Spleen (tissue), 11 donors: ENCODE results near the gene PDGFRA. TPM values are rescaled to one million over a fixed set of nuclear protein-coding genes. Genes with fewer than 3 reads are reported as not detected.

ENCODE experiments used
- DNase-seq: peaks from one replicate; pipeline ENCODE4 v3.0.0-alpha.2; 2020
- H3K27ac ChIP-seq, 8 donors: fragments of 200-600 bp; sonication (generic) in 7 of 8; 1 replicate in 4 of 8; 2 replicates in 4 of 8; pipeline versions ENCODE4 v1.5.0 to v1.8.0; 2016 to 2021; ENCODE audit warnings: inconsistent platforms in 4 of 8, mild to moderate bottlenecking in 4 of 8, moderate library complexity in 1 of 8
- H3K27me3 ChIP-seq, 7 donors: fragments of 200-600 bp; sonication (generic) in 6 of 7; replicated peaks in 1 of 7; 1 replicate in 4 of 7; 2 replicates in 3 of 7; pipeline versions ENCODE4 v1.5.0 to v1.8.0; 2016 to 2021; ENCODE audit warnings: inconsistent platforms in 3 of 7, mild to moderate bottlenecking in 1 of 7
- H3K36me3 ChIP-seq, 6 donors: fragments of 200-600 bp; sonication (generic) in 5 of 6; 1 replicate in 4 of 6; 2 replicates in 2 of 6; pipeline versions ENCODE4 v1.5.0 to v1.8.0; 2016 to 2021; ENCODE audit warnings: inconsistent platforms in 2 of 6
- H3K4me1 ChIP-seq, 6 donors: fragments of 200-600 bp; sonication (generic) in 5 of 6; 1 replicate in 3 of 6; 2 replicates in 3 of 6; pipeline versions ENCODE4 v1.5.0 to v1.8.0; 2016 to 2021; ENCODE audit warnings: inconsistent platforms in 3 of 6
- H3K4me3 ChIP-seq, 8 donors: fragments of 200-600 bp; sonication (generic) in 7 of 8; 1 replicate in 4 of 8; 2 replicates in 4 of 8; pipeline versions ENCODE4 v1.5.0 to v1.8.0; 2016 to 2021; ENCODE audit warnings: inconsistent platforms in 4 of 8, mild to moderate bottlenecking in 4 of 8, moderate library complexity in 2 of 8
- H3K9me3 ChIP-seq, 8 donors: fragments of 200-600 bp; sonication (generic) in 7 of 8; 1 replicate in 4 of 8; 2 replicates in 4 of 8; pipeline versions ENCODE4 v1.5.0 to v1.8.0; 2016 to 2021; ENCODE audit warnings: inconsistent platforms in 4 of 8
- POLR2A ChIP-seq, 3 donors: fragments of 450-650 bp; IDR thresholded peaks; one replicate each; pipeline ENCODE4 v1.5.1; 2017; ENCODE audit warnings: antibody characterized with exemption in 3 of 3, mild to moderate bottlenecking in 1 of 3
- POLR2AphosphoS5 ChIP-seq, 3 donors: sonication (generic); formaldehyde crosslinking; IDR thresholded peaks; one replicate each; pipeline ENCODE4 v1.5.1; 2017; ENCODE audit warnings: antibody characterized with exemption in 3 of 3
- WGBS, 5 donors: extraction: QIAGEN DNeasy Blood & Tissue Kit in 3 of 5; methylation state at CpG; one replicate each; pipeline versions ENCODE4 v1.1.5 to v1.1.7; 2013 to 2018; 5-methylcytosine and 5-hydroxymethylcytosine counted together
- intact Hi-C: fragments of 100-400 bp; cut with DNase I; formaldehyde crosslinking; loops from one replicate; pipeline ENCODE4 v1.15.0; 2023; ENCODE audit warnings: low total_unique reads
- polyA plus RNA-seq, 3 donors: library from polyadenylated mRNA; stranded (reverse); fragments of 200-250 nt; gene quantifications; one replicate each; pipeline ENCODE4 v1.2.1, GENCODE V29; 2013
- total RNA-seq, 7 donors: library from RNA; depleted of rRNA in 3 of 7; stranded (reverse); fragments of >200 nt in 3 of 7; fragmentation: NEBNext Ultra II Directional in 4 of 7; extraction: Animal tissue kit (Norgen Biotek cat#: 25700) in 4 of 7; gene quantifications; one replicate each; pipeline versions ENCODE4 v1.1.0 to v1.2.1, GENCODE V29; 2016 to 2021
- TF ChIP-seq, protein P1 (sequence below), 11 experiments: fragments of 200-600 bp in 7 of 11; fragments of 450-650 bp in 4 of 11; sonication (generic) in 4 of 11; IDR thresholded peaks in 8 of 11; conservative IDR thresholded peaks in 3 of 11; 1 replicate in 7 of 11; 2 replicates in 4 of 11; pipeline versions ENCODE4 v1.4.0 to v1.8.0; 2016 to 2021; ENCODE audit warnings: antibody characterized with exemption in 11 of 11, inconsistent platforms in 4 of 11, mild to moderate bottlenecking in 1 of 11
- donor health status: healthy with polysubstance abuse.
- donor health status: DM: no; HTN: no; CAD: no; lungs with moderate emphysema.
- donor health status: DM: no; HTN: no; CAD: no.
- donor health status: Bipolar disorder and iron deficiency.
- donor health status: healthy.
- donor health status: DM: no; HTN: no; CAD: no.
- donor health status: DM: yes; HTN: yes; CAD: no.

PDGFRA gene
- total and polyA plus RNA-seq, 10 donors = 11.1 to 399 (median 172) TPM

DNA sequence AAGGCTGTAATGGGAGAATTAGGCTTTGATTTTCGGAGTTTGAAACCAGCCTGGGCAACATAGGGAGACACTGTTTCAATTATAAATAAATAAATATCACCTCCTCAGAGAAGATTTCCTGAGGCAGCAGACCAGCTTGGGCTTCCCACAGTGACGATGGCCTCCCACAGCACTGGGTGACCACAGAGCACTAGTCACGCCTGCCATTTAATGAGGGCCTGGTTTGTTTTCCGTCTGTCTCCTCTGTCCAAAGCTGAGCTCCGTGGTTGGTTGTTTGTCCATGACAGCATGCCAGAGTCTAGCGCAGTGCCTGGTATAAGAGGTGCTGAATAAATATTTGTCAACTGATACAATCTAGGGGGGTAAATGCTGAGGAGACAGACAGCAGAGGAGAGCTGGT is 10.4 kb upstream of the PDGFRA start:
- Histone ChIP-seq H3K4me1 (peaks cover 0 to 10% (median 8%) of the 10 kb centered on the region in 6 donors), H3K4me3 (no peak overlapping the region), H3K36me3 (no peaks in the 10 kb centered on the region), H3K27ac (no peak overlapping the region), H3K27me3 (peaks cover 0 to 50% (median 8%) of the 10 kb centered on the region in 7 donors), H3K9me3 (no peaks in the 10 kb centered on the region)
- 85 to 94% (median 88%) methylated on average over 6 of the region's 6 CpGs for WGBS, 5 donors
- DNase-seq = no peak
- TF ChIP-seq POLR2A (IDR thresholded peaks at IDR 0.05) (no peak), POLR2AphosphoS5 (IDR thresholded peaks at IDR 0.05) (no peak)
- TF ChIP-seq, protein P1, sequence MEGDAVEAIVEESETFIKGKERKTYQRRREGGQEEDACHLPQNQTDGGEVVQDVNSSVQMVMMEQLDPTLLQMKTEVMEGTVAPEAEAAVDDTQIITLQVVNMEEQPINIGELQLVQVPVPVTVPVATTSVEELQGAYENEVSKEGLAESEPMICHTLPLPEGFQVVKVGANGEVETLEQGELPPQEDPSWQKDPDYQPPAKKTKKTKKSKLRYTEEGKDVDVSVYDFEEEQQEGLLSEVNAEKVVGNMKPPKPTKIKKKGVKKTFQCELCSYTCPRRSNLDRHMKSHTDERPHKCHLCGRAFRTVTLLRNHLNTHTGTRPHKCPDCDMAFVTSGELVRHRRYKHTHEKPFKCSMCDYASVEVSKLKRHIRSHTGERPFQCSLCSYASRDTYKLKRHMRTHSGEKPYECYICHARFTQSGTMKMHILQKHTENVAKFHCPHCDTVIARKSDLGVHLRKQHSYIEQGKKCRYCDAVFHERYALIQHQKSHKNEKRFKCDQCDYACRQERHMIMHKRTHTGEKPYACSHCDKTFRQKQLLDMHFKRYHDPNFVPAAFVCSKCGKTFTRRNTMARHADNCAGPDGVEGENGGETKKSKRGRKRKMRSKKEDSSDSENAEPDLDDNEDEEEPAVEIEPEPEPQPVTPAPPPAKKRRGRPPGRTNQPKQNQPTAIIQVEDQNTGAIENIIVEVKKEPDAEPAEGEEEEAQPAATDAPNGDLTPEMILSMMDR (IDR thresholded peaks at IDR 0.05 in 8 of 11, conservative IDR thresholded peaks at IDR 0.05 in 3 of 11) = no peak
- intact Hi-C loops = loop anchor here (5.0 kb wide), 2 partner anchors 291 to 311 kb away; no protein-coding TSS in a partner anchor

DNA sequence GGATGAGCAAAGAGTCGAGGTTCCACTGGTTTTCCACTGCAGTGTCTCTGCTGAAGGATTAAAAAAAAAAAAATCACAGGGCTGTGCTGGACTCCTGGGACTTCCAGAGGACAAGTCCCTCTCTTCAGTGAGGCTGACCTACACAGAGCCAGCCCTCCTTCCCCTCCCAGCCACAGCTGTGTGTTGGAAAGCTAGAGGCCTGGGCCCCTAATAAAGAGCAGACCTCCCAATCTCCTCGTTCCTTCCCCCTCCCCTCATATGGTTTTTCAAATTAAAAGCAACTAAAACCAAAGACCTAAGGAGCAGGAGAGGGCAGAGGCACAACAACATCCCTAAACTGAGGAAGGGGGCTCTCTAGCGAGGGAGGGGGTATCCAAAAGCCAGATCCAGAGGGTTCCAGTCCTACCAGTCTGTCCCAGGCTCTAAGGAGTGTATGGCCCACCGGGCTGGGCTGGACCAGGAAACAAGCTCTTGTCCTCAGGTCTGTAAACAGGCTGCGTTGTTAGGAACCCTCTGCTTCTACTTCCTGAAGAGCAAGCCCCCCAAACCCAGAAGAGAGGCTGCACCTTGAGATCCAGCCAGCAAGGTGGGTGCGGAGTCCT is 4.0 kb upstream of the PDGFRA start:
- 32 to 54% (median 46%) methylated on average over 6 of the region's 6 CpGs for WGBS, 5 donors
- H3K36me3 ChIP-seq = no peaks in the 10 kb centered on the region
- no peaks in the 10 kb centered on the region for H3K9me3 ChIP-seq
- no peak overlapping the region for H3K27ac ChIP-seq
- TF ChIP-seq, protein P1 (IDR thresholded peaks at IDR 0.05 in 8 of 11, conservative IDR thresholded peaks at IDR 0.05 in 3 of 11) = no peak
- no peak for TF ChIP-seq POLR2AphosphoS5 (IDR thresholded peaks at IDR 0.05)
- no peak for TF ChIP-seq POLR2A (IDR thresholded peaks at IDR 0.05)
- H3K4me1 ChIP-seq = peaks cover 14 to 54% (median 36%) of the 10 kb centered on the region in 6 donors
- DNase-seq = no peak
- peaks cover 3 to 85% (median 54%) of the 10 kb centered on the region in 7 donors for H3K27me3 ChIP-seq
- peak overlapping the region in 1 of 8 donors; percentile 81 for H3K4me3 ChIP-seq
- intact Hi-C loops = no loop called here

DNA sequence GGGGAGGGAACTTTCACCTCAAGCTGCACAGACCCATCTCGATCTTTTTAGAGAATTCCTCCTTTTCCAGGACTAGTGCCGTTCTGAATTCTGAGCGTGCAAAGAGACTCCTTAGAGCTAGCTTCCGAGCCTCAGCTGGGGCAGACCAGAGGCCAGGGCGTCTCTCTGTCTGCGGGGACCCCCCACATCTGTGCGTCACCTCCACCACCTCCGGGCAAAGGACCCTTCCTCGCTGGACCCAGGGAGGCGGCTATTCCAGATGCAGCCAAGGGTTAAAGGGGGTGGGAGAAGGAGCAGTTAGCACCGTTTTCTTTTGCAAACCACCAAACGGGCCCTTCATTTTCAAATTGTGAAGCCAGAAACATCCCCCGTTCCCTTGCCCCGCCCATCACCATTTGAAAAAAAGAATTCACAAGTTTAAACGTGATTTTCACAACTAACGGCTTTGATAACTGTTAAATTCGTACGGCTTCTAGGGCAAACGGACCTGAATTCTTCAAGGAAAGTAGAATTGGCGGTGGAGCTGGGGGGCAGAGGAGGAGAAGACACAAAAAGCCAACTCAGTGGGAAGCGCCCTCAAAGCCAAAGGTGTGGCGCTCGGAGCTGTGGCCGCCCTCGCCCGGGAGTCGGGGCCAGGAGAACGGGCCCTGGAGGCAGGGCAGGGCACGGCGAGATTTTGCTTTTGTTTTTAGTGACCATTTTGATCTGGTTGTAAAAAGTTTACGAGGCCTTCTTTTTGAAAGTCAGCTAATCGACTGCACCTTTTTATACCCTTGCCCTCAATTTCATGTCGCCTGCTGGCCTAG is 3.3 kb upstream of the PDGFRA start:
- H3K27ac ChIP-seq = peak overlapping the region in 2 of 8 donors; percentile 74 to 80
- WGBS, 5 donors = 9 to 18% (median 14%) methylated on average over 28 to 33 of the region's 33 CpGs
- H3K4me1 ChIP-seq = peaks cover 14 to 61% (median 40%) of the 10 kb centered on the region in 6 donors
- no peaks in the 10 kb centered on the region for H3K36me3 ChIP-seq
- TF ChIP-seq, protein P1 (IDR thresholded peaks at IDR 0.05 in 8 of 11, conservative IDR thresholded peaks at IDR 0.05 in 3 of 11) = no peak
- TF ChIP-seq POLR2AphosphoS5 (IDR thresholded peaks at IDR 0.05) (no peak), POLR2A (IDR thresholded peaks at IDR 0.05) (no peak)
- intact Hi-C loops = no loop called here
- H3K9me3 ChIP-seq = no peaks in the 10 kb centered on the region
- DNase-seq = no peak
- peaks cover 3 to 91% (median 61%) of the 10 kb centered on the region in 7 donors for H3K27me3 ChIP-seq
- H3K4me3 ChIP-seq = peak overlapping the region; percentile 1 to 81 (median 32)
